Activated CD8-positive, alpha-beta memory T cell treated with anti-CD3 and anti-CD28 coated beads for 4 hours (primary cell): ENCODE data around the gene HARBI1.

Experiments
- DNase-seq, 2 donors: peaks; one replicate each; pipeline ENCODE4 v3.0.0-alpha.2; 2020; ENCODE audit warnings: low read depth in 2 of 2

HARBI1 gene

DNA sequence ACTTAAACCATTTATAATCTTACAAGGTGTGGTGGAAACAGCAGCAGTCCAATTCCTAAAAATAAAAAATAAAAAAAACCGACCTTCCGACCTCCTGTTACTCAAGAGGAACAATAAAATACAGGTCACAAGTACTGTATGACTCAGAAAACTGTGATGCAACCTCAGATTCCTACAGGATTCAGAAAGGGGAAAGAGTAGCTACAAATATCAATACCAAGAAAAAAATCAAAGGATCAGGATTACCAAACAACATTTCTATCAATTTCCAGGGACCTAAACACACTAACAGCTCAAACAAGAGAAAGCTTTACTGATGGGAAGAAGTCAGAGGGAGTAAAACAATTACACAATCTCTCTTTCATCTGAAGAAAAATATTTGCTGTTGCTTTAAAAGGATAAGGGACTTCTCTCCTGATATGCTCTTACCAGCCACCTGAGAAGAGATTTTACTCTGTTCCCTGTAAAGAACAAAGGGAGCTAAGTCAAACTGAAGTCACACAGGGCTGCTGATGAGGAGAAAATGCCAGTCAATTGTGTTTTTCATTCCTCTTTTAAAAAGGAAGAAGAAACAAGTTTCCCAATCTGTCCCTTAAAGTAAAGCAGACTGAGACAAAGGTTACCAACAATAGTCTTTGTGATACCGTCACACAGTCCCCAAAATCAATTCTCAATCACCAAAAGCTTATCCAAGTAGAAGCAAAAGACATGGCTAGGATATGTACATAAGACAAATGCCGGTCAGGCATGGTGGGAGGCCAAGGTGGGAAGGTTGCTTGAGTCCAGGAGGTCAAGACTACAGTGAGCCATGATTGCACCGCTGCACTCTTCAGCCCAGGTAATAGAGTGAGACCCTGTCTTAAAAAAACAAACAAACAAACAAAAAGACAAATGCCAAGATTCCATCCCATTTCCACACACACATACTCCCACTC, 62.5 kb downstream of the HARBI1 start:
- DNase-seq: no peak

DNA sequence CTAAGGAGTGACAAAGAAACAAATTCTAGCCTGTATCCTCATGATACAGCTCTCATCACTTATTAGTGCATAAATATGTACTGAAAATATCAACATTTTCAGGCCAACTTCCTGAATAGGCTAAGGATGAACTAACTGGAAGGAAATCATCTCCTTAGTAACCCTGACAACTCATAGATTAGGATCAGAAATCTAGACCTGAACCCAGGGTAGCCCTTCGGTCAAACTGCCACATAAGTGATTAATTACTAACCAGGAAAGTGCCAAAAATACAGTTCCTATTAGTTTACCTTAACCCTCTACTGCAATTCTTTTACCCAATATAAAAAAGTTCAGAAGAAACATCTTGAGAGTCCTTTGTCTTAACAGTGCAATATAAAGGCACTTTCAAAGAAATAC, 63.2 kb downstream of the HARBI1 start:
- DNase-seq: no peak
